Brain microvascular endothelial cell (primary cell): ENCODE data around the gene PARP4.
"Not testable (repeated sequence)": the region's sequence is repeated elsewhere in the genome, so short reads cannot be mapped to it uniquely, and the experiment has no call there.

Experiments used
- DNase-seq: peaks from one replicate; pipeline ENCODE4 v3.0.0-alpha.2; 2020
- H3K27ac ChIP-seq: fragments of 250-450 bp; sonication (Bioruptor Pico); 2 replicates; pipeline ENCODE4 v1.5.1; 2020; ENCODE audit warnings: mild to moderate bottlenecking, moderate library complexity
- H3K27me3 ChIP-seq: fragments of 250-450 bp; sonication (Bioruptor Pico); replicated peaks from 2 replicates; pipeline ENCODE4 v1.5.1; 2020; ENCODE audit warnings: mild to moderate bottlenecking
- H3K36me3 ChIP-seq: fragments of 250-450 bp; sonication (Bioruptor Pico); replicated peaks from 2 replicates; pipeline ENCODE4 v1.5.1; 2020; ENCODE audit warnings: mild to moderate bottlenecking
- H3K4me3 ChIP-seq: 2 replicates; pipeline ENCODE4 v1.5.1; 2011; ENCODE audit warnings: low read depth, mild to moderate bottlenecking, control low read depth, low read length, moderate library complexity
- in situ Hi-C: cut with HindIII; loops from 2 replicates; pipeline ENCODE4 v1.10.0; 2017; ENCODE audit warnings: low sequenced_read_pairs, low pct_ligation_motif_present
- TF ChIP-seq, protein P1 (sequence below): IDR thresholded peaks from 2 replicates; pipeline ENCODE4 v1.5.1; 2011; ENCODE audit warnings: low read depth, mild to moderate bottlenecking, moderate library complexity, low read length, control low read depth, inconsistent platforms; ENCODE audit errors: missing control alignments

Gene PARP4

DNA sequence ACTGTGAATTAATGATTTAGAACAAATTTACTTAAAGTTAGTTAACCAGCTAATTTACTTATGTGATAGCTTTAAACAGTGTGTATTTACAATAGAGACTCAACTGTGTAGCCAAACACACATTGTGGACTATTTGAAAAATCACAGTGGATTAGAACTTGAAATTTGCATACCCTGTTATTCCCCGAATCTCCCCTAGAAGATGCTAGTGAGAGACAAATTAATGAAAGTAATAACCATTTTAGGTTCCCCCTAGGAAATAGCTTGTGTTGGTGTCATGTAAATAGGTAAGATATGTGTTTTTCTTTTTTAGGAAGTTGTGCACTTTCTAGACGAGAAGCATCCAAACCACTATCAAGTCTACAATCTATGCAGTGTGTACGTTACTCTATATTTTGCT lies 104.7 kb downstream of the PARP4 start:
- H3K4me3 ChIP-seq = no peak overlapping the region
- H3K36me3 ChIP-seq = no peaks in the 10 kb centered on the region
- H3K27ac ChIP-seq = no peak overlapping the region
- in situ Hi-C loops = no loop called here
- no peak for DNase-seq
- H3K27me3 ChIP-seq = no peaks in the 10 kb centered on the region
- TF ChIP-seq, protein P1, sequence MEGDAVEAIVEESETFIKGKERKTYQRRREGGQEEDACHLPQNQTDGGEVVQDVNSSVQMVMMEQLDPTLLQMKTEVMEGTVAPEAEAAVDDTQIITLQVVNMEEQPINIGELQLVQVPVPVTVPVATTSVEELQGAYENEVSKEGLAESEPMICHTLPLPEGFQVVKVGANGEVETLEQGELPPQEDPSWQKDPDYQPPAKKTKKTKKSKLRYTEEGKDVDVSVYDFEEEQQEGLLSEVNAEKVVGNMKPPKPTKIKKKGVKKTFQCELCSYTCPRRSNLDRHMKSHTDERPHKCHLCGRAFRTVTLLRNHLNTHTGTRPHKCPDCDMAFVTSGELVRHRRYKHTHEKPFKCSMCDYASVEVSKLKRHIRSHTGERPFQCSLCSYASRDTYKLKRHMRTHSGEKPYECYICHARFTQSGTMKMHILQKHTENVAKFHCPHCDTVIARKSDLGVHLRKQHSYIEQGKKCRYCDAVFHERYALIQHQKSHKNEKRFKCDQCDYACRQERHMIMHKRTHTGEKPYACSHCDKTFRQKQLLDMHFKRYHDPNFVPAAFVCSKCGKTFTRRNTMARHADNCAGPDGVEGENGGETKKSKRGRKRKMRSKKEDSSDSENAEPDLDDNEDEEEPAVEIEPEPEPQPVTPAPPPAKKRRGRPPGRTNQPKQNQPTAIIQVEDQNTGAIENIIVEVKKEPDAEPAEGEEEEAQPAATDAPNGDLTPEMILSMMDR = peak; percentile 5

DNA sequence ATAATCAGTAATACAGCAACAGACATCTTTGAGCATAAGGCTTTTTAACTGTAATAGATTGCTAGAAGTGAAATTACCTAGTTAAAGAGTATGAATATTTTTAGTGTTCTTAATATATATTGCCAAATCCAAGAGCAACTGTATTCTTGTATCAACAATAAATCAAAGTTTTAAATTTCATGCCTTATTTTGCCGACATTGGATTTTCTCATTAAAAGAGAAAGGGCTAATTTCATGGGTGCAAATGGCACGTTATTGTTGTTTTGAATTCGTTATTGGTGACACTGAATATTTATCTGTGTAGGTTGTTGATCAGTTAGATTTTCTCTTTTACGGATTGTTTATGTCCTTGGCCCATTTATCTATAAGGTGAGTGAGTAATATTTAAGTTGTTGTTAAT lies 106.1 kb downstream of the PARP4 start:
- no peak overlapping the region for H3K27ac ChIP-seq
- no peak overlapping the region for H3K4me3 ChIP-seq
- TF ChIP-seq, protein P1 = no peak
- no peak for DNase-seq
- in situ Hi-C loops = no loop called here
- H3K36me3 ChIP-seq = no peaks in the 10 kb centered on the region
- no peaks in the 10 kb centered on the region for H3K27me3 ChIP-seq

DNA sequence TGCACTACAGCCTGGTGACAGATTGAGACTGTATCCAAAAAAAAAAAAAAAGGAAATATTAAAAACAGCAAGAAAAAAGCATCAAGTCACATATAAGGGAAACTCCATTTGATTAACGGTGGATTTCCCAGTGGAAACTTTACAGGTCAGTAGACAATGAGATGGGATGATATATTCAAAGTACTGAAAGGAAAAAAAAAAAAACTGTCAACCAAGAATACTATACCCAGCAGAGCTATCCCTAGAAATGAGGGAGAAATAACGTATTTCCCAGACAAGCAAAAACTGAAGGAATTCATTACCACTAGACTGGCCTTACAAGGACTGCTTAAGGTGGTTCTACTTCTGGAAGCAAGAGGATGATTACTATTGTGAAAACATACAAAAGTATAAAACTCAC lies 115.8 kb downstream of the PARP4 start:
- no peaks in the 10 kb centered on the region for H3K36me3 ChIP-seq
- H3K27ac ChIP-seq = no peak overlapping the region
- TF ChIP-seq, protein P1 = no peak
- no peak for DNase-seq
- no peaks in the 10 kb centered on the region for H3K27me3 ChIP-seq
- in situ Hi-C loops = no loop called here
- no peak overlapping the region for H3K4me3 ChIP-seq

GRCh38 chr13:24392972-24393371 lies 119.6 kb downstream of the PARP4 start:
- in situ Hi-C loops = no loop called here
- Histone ChIP-seq H3K27me3 (no peaks in the 10 kb centered on the region), H3K4me3 (no peak overlapping the region), H3K27ac (no peak overlapping the region), H3K36me3 (no peaks in the 10 kb centered on the region)
- TF ChIP-seq, protein P1 = no peak
- no peak for DNase-seq

DNA sequence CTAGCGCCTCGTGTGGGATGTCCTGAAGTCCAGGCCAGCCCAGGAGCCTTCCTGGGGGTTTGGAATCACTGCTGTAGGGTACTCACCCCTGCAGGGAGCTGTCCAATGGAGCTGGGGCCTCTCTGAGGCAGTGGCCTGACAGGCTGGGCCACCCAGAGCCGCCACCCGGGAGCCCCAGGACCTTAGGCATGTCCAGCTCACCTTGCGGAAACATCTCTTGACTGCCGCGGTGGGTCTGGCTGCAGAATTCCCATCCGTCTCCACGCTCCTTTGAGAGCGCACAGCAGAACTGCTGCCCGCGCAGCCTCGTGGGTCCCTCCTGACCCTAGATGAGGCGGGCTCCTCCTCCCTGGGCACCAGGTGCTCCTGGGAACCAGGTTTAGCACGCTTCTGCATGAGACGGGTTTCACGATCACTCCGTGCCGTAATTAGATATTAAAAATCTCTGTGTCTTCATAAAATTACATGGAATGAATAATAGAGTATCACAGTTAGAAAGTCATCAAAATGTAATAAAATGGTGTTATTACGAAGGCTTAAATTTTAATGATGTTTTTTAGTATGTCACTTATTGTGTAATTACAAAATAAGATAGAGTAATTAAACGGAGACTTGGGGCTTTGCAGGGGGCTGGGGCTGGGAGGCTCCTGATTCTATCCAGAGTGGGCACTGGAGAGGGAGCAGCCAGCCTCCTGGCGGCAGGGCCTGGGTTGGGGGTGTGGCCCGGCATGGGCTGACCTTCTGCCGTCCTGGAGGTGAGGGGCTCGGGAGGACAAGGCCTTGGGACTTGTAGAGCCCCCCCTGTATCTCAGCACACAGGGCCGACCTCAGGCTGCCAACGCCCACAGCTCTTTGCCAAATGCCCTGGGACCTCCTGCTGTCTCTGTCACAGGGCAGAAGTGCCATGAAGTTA lies 120.6 kb downstream of the PARP4 start:
- H3K4me3 ChIP-seq, DNase-seq, H3K27me3 ChIP-seq, H3K36me3 ChIP-seq, H3K27ac ChIP-seq, in situ Hi-C loops: not testable (repeated sequence)

DNA sequence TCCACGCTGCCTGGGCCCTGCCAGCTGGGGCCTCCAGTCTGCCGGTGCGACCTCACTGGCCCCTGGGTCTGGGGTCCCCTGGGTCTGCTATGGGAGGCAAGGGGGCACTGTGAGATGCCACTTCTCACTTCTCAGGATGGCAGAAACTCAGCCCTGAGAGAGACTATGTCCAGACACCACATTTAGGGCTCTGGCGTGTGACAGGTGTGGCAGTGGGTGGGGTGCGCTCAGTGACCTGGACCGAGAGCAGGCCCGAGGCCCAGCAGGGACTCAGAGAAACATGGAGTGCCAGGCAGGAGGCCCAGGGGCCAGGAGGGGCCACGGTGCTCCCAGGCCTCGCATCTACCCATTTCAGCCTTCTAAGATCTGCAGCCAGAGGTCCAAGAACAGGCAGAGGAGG lies 121.8 kb downstream of the PARP4 start:
- in situ Hi-C loops, H3K4me3 ChIP-seq, DNase-seq, H3K27me3 ChIP-seq, H3K27ac ChIP-seq, H3K36me3 ChIP-seq: not testable (repeated sequence)

DNA sequence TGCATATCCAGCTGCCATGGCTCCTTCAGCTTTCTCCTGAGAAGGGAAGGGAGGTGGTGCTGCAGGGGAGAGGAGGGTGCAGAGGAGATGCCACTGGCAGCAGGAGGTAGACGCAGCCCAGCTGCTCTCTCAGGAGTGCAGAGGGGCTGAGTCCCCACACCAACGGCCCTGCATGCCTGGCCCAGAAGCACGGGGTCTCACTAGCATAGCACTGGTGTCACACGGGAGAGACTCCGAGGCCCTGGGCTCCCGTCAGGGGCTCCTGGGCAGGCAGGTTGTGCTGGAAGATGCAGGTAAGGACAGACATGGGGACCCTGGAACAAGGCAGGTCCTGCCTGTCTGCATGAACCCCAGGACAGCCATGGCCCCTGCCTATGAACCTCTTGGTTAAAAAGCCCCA lies 123.1 kb downstream of the PARP4 start:
- Histone ChIP-seq H3K4me3 (no peak overlapping the region), H3K36me3 (no peaks in the 10 kb centered on the region), H3K27ac (no peak overlapping the region), H3K27me3 (no peaks in the 10 kb centered on the region)
- in situ Hi-C loops = no loop called here
- TF ChIP-seq, protein P1 = no peak
- DNase-seq = no peak

- in situ Hi-C loops, H3K4me3 ChIP-seq, H3K36me3 ChIP-seq, H3K27ac ChIP-seq, H3K27me3 ChIP-seq, DNase-seq: not testable (repeated sequence)
Observed at GRCh38 chr13:24388743-24389142, 123.8 kb downstream of the PARP4 start.
